Cardiac septum (tissue), 1 donor: ENCODE data around the gene SETD7. TPM values are rescaled to one million over a fixed set of nuclear protein-coding genes. Genes with fewer than 3 reads are reported as not detected.

Source experiments
- DNase-seq: peaks from one replicate; pipeline ENCODE4 v3.0.0-alpha.2; 2020; ENCODE audit warnings: low spot score
- intact Hi-C: fragments of 100-400 bp; cut with DNase I; formaldehyde crosslinking; loops from one replicate; pipeline ENCODE4 v1.14.0; 2022
- total RNA-seq: library from RNA; stranded (reverse); fragmentation: NEBNext Ultra II Directional; extraction: Animal tissue kit (Norgen Biotek cat#: 25700); gene quantifications from one replicate; pipeline ENCODE4 v1.2.1, GENCODE V29; 2021
- donor health status: DM: no; HTN: no; CAD: no.

SETD7 gene
- total RNA-seq, 1 donor from 2014 or later = 58.6 TPM

DNA sequence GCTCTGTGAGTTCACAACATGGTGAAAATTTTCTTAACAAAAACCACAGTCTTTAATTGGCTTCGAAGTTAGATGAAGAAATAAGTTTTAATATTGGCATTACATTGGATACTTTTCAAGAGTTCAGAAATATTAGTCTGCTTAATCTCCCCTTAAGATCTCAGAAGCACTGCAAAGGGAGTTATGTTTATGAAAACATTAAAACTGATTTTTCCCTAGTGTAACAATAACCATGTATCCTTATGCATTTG, 1.5 kb downstream of the SETD7 start:
- intact Hi-C loops = no loop called here
- no peak for DNase-seq

- DNase-seq = no peak
- intact Hi-C loops = no loop called here
Observed at GRCh38 chr4:139553751-139554641, 2.0 kb downstream of the SETD7 start.

GRCh38 chr4:139552517-139553307, 3.3 kb downstream of the SETD7 start:
- no peak for DNase-seq
- intact Hi-C loops = no loop called here

DNA sequence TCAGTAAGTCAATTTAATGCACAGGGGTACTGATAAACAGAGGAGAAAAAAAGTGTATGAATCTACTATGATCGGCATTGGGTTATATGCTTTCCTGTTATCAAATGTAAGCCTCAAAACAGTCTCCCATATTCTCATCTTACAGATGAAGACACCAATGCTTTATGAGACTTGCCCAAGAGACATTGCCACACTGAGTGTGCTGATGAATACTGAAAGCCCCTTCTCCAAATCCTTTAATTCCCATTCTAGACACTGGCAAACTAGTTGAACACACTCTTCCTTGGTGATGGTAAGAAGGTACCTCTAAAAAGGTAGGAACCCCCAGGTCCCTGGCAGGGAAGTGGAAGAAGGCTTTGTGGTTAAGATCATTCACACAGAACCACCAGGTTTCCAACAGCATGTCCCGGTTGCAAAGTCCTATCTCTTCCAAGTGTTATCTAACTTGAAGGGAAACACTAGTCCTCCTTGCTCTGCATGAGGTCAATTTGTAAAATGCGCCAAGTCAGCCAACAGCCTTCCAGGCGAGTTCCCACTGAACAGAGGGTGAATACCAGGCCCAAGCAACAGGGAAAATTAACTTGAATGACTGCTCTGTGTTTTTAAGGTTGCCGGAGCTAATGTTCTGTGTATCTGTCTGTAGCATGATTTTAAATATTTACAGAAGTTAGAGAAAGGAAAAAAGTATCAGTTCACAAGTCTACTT, 5.1 kb downstream of the SETD7 start:
- DNase-seq = no peak
- intact Hi-C loops = no loop called here

DNA sequence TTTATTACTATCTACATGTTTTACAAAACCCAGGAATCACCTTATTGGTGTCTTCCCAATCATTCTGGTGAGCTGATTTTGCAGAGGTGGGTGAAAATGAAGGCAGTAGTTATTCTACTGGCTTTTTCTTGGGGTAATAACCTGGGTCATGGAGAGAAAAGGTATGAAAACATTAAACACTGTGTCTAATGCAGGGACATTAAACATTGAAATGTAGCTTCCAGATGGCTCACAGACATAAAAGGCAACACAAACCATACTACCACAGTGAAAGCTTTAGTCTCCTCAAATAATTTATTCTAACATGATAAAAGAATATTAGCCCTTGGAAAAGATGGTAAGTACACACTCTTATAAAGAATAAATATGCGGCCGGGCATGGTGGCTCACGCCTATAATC, 8.0 kb downstream of the SETD7 start:
- intact Hi-C loops = no loop called here
- DNase-seq = no peak

DNA sequence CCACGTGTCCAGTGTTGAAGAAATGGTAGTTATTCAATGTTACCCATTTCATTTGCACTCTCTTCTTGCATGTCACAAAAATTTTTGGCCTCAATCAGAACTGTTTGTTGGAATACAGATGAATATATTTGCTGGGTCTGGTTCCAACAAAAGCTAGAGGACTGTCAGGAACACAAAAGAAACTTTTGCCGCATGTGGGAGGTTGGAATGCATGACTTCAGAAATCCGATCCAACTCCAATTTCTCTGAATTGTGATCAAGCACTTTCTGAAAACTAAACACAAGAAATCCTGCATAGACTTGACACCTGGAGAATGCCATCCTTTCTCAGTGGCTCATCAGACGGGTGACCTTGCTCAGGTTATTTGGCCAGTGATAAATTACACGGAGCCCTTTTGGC, 15.4 kb downstream of the SETD7 start:
- intact Hi-C loops = no loop called here
- DNase-seq = no peak

GRCh38 chr4:139540161-139540560, 15.9 kb downstream of the SETD7 start:
- intact Hi-C loops = no loop called here
- DNase-seq = no peak

GRCh38 chr4:139537292-139537691, 18.7 kb downstream of the SETD7 start:
- intact Hi-C loops = no loop called here
- no peak for DNase-seq

GRCh38 chr4:139535871-139536234, 20.2 kb downstream of the SETD7 start:
- intact Hi-C loops = no loop called here
- DNase-seq = no peak

GRCh38 chr4:139535228-139535870, 20.7 kb downstream of the SETD7 start:
- intact Hi-C loops = no loop called here
- no peak for DNase-seq

- intact Hi-C loops = no loop called here
- DNase-seq = no peak
Observed at GRCh38 chr4:139534287-139534950, 21.6 kb downstream of the SETD7 start.

DNA sequence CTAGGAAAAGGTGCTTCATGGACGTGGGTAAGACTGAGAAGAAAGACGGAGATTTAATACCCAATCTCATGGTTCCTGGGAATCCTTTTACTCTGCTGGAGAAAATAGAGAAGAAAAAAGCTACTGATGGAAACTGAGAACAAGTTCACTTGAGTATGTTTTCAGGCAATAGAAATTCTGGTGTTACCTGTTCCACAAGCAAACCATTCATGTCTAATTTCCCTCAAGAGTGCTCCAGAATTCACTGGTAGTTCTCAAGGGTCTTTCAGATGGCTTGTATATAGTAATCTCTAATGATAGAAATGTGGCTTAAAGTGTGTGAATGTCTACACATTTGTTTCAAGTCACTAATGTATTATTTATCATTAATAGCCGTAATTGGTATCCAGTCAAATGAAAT, 22.5 kb downstream of the SETD7 start:
- DNase-seq = no peak
- intact Hi-C loops = no loop called here

- intact Hi-C loops = no loop called here
- DNase-seq = no peak
Observed at GRCh38 chr4:139532947-139533346, 23.1 kb downstream of the SETD7 start.

GRCh38 chr4:139530833-139531427, 25.1 kb downstream of the SETD7 start:
- no peak for DNase-seq

GRCh38 chr4:139528377-139529005, 27.5 kb downstream of the SETD7 start:
- DNase-seq = peak; percentile 82
- intact Hi-C loops = no loop called here

More at GRCh38 chr4:139530833-139531427, 25.1 kb downstream of the SETD7 start:
- intact Hi-C loops = no loop called here

DNA sequence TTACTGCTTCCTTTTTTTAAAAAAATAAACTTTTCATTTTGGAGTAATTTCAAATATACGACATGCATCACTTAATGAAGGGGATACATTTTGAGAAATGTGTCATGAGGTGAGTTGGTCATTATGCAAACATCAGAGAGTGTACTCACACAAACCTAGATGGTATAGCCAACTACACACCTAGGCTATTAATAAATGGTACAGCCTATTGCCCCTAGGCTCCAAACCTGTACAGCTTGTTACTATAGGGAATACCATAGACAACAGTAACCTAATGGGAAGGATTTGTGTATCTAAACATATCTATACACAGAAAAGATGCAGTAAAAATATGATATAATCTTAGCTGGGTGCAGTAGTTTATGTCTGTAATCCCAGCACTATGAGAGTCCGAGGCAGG, 29.1 kb downstream of the SETD7 start:
- DNase-seq = no peak
- intact Hi-C loops = no loop called here

DNA sequence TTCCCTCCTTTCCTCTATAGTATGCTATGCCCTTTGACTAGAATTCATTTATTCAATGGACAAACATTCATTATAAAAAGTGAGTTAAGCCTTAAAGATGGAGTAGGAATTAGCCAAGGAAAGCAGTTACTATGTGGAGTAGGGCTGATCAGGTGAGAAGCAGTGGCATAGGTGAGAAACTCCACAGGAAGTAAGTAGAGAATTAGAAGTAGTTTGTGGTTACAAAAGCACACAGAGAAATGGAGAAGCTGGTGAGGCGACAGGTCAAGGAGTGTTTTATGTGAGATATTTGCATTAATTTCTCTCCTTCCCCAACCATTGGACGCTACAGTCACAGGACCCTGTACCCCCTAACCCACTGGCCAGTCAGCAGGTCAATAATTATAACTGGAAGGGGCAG, 30.6 kb downstream of the SETD7 start:
- no peak for DNase-seq
- intact Hi-C loops = no loop called here

GRCh38 chr4:139524062-139524631, 31.9 kb downstream of the SETD7 start:
- no peak for DNase-seq
- intact Hi-C loops = no loop called here
